GM12872 (cell line): ENCODE measurements around the gene VIT.

Source experiments
- TF ChIP-seq, protein P1 (sequence below): IDR thresholded peaks from 3 replicates; pipeline ENCODE4 v1.5.1; 2011; ENCODE audit warnings: low read depth, mild to moderate bottlenecking, low read length, moderate library complexity; ENCODE audit not compliant: insufficient read depth

VIT gene

DNA sequence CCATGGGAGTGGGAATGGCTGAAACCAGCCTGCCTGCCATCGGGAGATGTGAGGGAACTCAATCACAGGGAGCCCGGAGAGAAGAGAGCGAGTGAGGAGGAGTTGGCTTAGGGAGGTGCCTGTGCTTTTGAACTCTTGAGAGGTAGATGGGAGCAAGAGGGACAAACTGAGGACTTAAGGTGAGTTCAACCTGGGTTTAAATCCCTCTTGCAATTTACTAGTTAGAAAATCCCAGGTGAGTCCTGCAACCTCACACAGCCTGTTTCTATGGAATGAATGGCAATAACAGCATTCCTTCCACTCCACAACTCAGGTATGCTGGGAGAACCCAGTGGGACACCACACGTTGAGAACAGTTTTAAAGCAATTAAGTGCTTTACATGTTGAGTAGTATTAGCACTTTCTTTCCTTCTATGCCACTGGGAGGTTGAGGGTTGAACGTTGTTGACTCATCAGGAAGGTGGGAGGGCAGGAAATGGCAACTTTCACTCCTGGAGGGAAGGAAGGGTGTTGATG lies 57.3 kb downstream of the VIT start:
- TF ChIP-seq, protein P1, sequence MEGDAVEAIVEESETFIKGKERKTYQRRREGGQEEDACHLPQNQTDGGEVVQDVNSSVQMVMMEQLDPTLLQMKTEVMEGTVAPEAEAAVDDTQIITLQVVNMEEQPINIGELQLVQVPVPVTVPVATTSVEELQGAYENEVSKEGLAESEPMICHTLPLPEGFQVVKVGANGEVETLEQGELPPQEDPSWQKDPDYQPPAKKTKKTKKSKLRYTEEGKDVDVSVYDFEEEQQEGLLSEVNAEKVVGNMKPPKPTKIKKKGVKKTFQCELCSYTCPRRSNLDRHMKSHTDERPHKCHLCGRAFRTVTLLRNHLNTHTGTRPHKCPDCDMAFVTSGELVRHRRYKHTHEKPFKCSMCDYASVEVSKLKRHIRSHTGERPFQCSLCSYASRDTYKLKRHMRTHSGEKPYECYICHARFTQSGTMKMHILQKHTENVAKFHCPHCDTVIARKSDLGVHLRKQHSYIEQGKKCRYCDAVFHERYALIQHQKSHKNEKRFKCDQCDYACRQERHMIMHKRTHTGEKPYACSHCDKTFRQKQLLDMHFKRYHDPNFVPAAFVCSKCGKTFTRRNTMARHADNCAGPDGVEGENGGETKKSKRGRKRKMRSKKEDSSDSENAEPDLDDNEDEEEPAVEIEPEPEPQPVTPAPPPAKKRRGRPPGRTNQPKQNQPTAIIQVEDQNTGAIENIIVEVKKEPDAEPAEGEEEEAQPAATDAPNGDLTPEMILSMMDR = no peak

- TF ChIP-seq, protein P1 = no peak
These were observed 58.1 kb downstream of the VIT start for GRCh38 chr2:36754578-36754977.

DNA sequence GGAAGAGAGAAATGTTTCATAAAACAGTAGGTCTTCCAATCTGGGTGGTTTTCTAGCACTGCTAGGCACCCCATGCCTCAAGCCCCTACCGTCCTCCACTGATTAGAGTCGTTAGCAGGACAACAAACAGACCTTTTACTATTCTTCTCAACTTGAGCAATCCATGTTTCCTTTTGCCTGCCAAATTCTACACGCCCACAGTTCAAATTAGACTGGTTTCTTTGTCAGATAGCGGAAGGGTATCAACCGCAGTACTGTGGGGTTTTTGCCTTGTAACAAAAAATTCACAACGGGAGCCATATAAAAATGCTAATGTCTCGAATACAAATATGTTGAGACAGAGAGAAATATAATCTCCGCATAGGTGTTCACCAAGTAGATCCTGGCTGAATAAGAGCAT lies 59.9 kb downstream of the VIT start:
- TF ChIP-seq, protein P1 = no peak

- TF ChIP-seq, protein P1 = no peak
These were observed 66.4 kb downstream of the VIT start for GRCh38 chr2:36762764-36763490.

DNA sequence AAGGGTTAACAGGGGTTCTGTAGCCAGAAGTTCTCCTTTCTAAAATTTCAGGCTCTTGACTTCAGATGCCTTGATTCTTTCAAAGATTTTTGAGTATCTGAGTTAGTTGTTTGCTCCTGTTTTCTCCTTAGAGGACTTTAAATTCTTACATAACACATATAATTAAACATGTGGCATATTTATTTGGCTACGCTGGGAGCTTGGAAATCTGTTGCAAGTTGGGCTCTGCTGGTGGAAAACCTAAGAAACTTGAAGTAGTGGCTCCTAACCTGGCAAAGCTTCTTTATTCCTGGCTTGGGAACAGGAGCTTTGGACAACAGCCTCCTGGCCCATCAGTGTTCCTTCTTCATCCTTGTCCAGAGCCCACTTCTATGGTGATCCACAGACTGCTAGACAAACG lies 72.6 kb downstream of the VIT start:
- TF ChIP-seq, protein P1 = no peak

- TF ChIP-seq, protein P1 = peak; percentile 87
These were observed 74.2 kb downstream of the VIT start for GRCh38 chr2:36770542-36771287.

- TF ChIP-seq, protein P1 = no peak
These were observed 75.2 kb downstream of the VIT start for GRCh38 chr2:36771671-36772070.
